Calu3 (cell line): Measurements from ENCODE around the gene CHTF8. TPM values are rescaled to one million over a fixed set of nuclear protein-coding genes. Genes with fewer than 3 reads are reported as not detected.

ENCODE experiments used
- BruUV-seq: library from RNA; stranded (reverse); fragments of 400-500 nt; replicated peaks from 2 replicates; lab custom pipeline; 2021; lab: Mats Ljungman, UMichigan
- CTCF ChIA-PET: fragments of 300-600 bp; sonication (Branson Sonifier 250); formaldehyde crosslinking; loops from one replicate; lab custom pipeline; 2022; ENCODE audit warnings: antibody characterized with exemption; lab: Charles Lee
- DNase-seq: peaks from one replicate; pipeline ENCODE4 v3.0.0; 2022
- H3K27ac Mint-ChIP-seq: one replicate; pipeline ENCODE4 v1.8.0; 2022; ENCODE audit warnings: mixed read lengths; ENCODE audit not compliant: unreplicated experiment
- H3K27me3 Mint-ChIP-seq: one replicate; pipeline ENCODE4 v1.8.0; 2022; ENCODE audit warnings: mixed read lengths; ENCODE audit not compliant: unreplicated experiment
- H3K36me3 Mint-ChIP-seq: one replicate; pipeline ENCODE4 v1.8.0; 2022; ENCODE audit warnings: mild to moderate bottlenecking, moderate library complexity, mixed read lengths; ENCODE audit not compliant: insufficient read depth, unreplicated experiment
- H3K4me1 Mint-ChIP-seq: one replicate; pipeline ENCODE4 v1.8.0; 2022; ENCODE audit warnings: mild to moderate bottlenecking, low read depth, mixed read lengths; ENCODE audit not compliant: unreplicated experiment
- H3K4me3 Mint-ChIP-seq: one replicate; pipeline ENCODE4 v1.8.0; 2022; ENCODE audit warnings: mild to moderate bottlenecking, low read depth, moderate library complexity, mixed read lengths; ENCODE audit not compliant: unreplicated experiment
- H3K9me3 Mint-ChIP-seq: one replicate; pipeline ENCODE4 v1.8.0; 2022; ENCODE audit warnings: low read depth, mixed read lengths; ENCODE audit not compliant: unreplicated experiment
- CTCF ChIP-seq: fragments of 200-600 bp; IDR thresholded peaks from one replicate; pipeline ENCODE4 v1.8.0; 2022; ENCODE audit warnings: antibody characterized with exemption; ENCODE audit not compliant: unreplicated experiment
- intact Hi-C: fragments of 100-400 bp; cut with micrococcal nuclease; formaldehyde crosslinking; loops from one replicate; pipeline ENCODE4 v1.10.0; 2022; ENCODE audit not compliant: unreplicated experiment
- total RNA-seq: library from RNA; stranded (reverse); gene quantifications from 2 replicates; pipeline ENCODE4 v1.2.3, GENCODE V29; 2022

The CHTF8 gene
- total RNA-seq, 1 experiment from 2014 or later = 146 TPM

GRCh38 chr16:69133373-69133954 is 1.1 kb upstream of the CHTF8 start:
- BruUV-seq = no TSS peak
- no peak for DNase-seq
- Mint-ChIP-seq H3K4me3 (peak overlapping the region; percentile 93), H3K9me3 (no peaks in the 10 kb centered on the region), H3K27ac (peak overlapping the region; percentile 93), H3K27me3 (no peaks in the 10 kb centered on the region), H3K4me1 (peaks cover 33% of the 10 kb centered on the region), H3K36me3 (peaks cover 76% of the 10 kb centered on the region)
- no peak for TF ChIP-seq CTCF
- CTCF ChIA-PET = interaction anchor here (0.6 to 1.0 kb wide), 4 partner anchors 9 to 44 kb away, joined by 3 read pairs; no protein-coding TSS in a partner anchor
- intact Hi-C loops = no loop called here

DNA sequence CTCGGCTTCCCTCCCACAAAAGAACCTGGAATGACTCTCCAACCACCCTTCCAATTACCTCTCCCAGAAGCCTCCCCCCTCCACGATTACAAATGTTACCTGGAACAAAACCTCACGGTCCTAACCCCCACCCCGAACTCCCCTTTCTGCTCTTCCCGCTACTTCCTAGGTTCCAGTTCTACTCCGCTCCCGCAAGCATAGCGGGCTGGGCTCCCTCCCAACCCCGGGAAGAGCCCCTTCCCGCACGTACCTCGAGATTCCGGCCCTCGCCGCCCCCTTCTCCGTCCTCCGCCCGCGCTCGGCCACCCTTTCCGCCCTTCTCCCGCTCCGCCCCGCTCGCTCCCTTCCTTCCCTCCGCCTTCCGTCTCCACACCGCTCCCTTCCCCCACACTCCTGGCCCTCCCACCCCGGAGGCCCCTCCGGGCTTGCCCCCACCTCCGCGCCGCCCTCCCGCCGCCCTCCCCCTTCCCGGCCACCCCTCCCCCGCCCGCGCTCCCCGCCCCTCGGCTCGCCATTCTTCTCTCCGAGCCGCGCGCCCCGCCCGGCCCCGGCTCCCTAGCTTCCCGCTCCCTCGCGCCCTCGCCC is 457 bp downstream of the CHTF8 start:
- DNase-seq = peak; percentile 95
- CTCF ChIA-PET = interaction anchor here (0.6 to 1.1 kb wide), 3 partner anchors 19 to 285 kb away, joined by 5 to 7 read pairs (median 7); no protein-coding TSS in a partner anchor
- Mint-ChIP-seq H3K36me3 (peaks cover 73% of the 10 kb centered on the region), H3K27ac (peak overlapping the region; percentile 93), H3K4me1 (peaks cover 33% of the 10 kb centered on the region), H3K4me3 (peak overlapping the region; percentile 93), H3K27me3 (no peaks in the 10 kb centered on the region), H3K9me3 (no peaks in the 10 kb centered on the region)
- no peak for TF ChIP-seq CTCF
- BruUV-seq = no TSS peak
- intact Hi-C loops = no loop called here

GRCh38 chr16:69131167-69131838 is 1.1 kb downstream of the CHTF8 start:
- intact Hi-C loops = no loop called here
- Mint-ChIP-seq H3K36me3 (peaks cover 67% of the 10 kb centered on the region), H3K27ac (peak overlapping the region; percentile 93), H3K9me3 (no peaks in the 10 kb centered on the region), H3K4me1 (peaks cover 33% of the 10 kb centered on the region), H3K27me3 (no peaks in the 10 kb centered on the region), H3K4me3 (peak overlapping the region; percentile 93)
- no peak for DNase-seq
- CTCF ChIA-PET = interaction anchor here (0.6 to 1.1 kb wide), 3 partner anchors 19 to 284 kb away, joined by 5 to 7 read pairs (median 7); no protein-coding TSS in a partner anchor
- no TSS peak for BruUV-seq
- TF ChIP-seq CTCF = no peak

- H3K36me3 Mint-ChIP-seq = peaks cover 67% of the 10 kb centered on the region
- peaks cover 32% of the 10 kb centered on the region for H3K4me1 Mint-ChIP-seq
- peak overlapping the region; percentile 93 for H3K4me3 Mint-ChIP-seq
- intact Hi-C loops = no loop called here
- TSS peak; percentile 59 for BruUV-seq
- DNase-seq = no peak
- H3K27me3 Mint-ChIP-seq = no peaks in the 10 kb centered on the region
- no peaks in the 10 kb centered on the region for H3K9me3 Mint-ChIP-seq
- no peak overlapping the region for H3K27ac Mint-ChIP-seq
- no peak for TF ChIP-seq CTCF
- CTCF ChIA-PET = no interaction called here
Observed at GRCh38 chr16:69130461-69130860, 1.9 kb downstream of the CHTF8 start.
